Muscle of leg (tissue), 11 donors: ENCODE data around the gene SLC24A4. TPM values are rescaled to one million over a fixed set of nuclear protein-coding genes. Genes with fewer than 3 reads are reported as not detected.

Source experiments
- DNase-seq: peaks from one replicate; pipeline ENCODE4 v3.0.0; 2013
- H3K27ac ChIP-seq: one replicate; pipeline ENCODE4 v1.5.1; 2013; ENCODE audit warnings: mild to moderate bottlenecking, low read length, control low read depth
- H3K27me3 ChIP-seq: one replicate; pipeline ENCODE4 v1.6.1; 2013; ENCODE audit warnings: low read length; ENCODE audit not compliant: control insufficient read depth, insufficient read depth
- H3K36me3 ChIP-seq: one replicate; pipeline ENCODE4 v1.6.1; 2013; ENCODE audit warnings: low read length; ENCODE audit not compliant: control insufficient read depth, insufficient read depth
- H3K4me1 ChIP-seq: one replicate; pipeline ENCODE4 v1.6.1; 2013; ENCODE audit warnings: low read length; ENCODE audit not compliant: control insufficient read depth, insufficient read depth
- H3K4me3 ChIP-seq: one replicate; pipeline ENCODE4 v1.5.1; 2013; ENCODE audit warnings: low read length, control low read depth
- H3K9me3 ChIP-seq: replicated peaks from 2 replicates; pipeline ENCODE4 v1.6.1; 2013; ENCODE audit warnings: low read depth, low read length; ENCODE audit not compliant: control insufficient read depth
- WGBS: methylation state at CpG from one replicate; pipeline ENCODE4 v1.1.5; 2013; ENCODE audit warnings: missing lambda C conversion rate; ENCODE audit not compliant: insufficient coverage; 5-methylcytosine and 5-hydroxymethylcytosine counted together
- polyA plus RNA-seq, 8 donors: library from polyadenylated mRNA; unstranded; fragments of 120-200 nt; gene quantifications; one replicate each; pipeline versions ENCODE4 v1.2.1 to v1.2.3, GENCODE V29; 2013; ENCODE audit warnings: inconsistent platforms in 1 of 8, low replicate concordance in 1 of 8; ENCODE audit not compliant: insufficient read length in 8 of 8, insufficient read depth in 1 of 8
- total RNA-seq: library from RNA; stranded (reverse); fragments of 120-200 nt; gene quantifications from one replicate; pipeline ENCODE4 v1.2.4, GENCODE V29; 2013

Gene SLC24A4
- total and polyA plus RNA-seq, 9 donors, result 1.8 to 6.6 (median 2.9) TPM

DNA sequence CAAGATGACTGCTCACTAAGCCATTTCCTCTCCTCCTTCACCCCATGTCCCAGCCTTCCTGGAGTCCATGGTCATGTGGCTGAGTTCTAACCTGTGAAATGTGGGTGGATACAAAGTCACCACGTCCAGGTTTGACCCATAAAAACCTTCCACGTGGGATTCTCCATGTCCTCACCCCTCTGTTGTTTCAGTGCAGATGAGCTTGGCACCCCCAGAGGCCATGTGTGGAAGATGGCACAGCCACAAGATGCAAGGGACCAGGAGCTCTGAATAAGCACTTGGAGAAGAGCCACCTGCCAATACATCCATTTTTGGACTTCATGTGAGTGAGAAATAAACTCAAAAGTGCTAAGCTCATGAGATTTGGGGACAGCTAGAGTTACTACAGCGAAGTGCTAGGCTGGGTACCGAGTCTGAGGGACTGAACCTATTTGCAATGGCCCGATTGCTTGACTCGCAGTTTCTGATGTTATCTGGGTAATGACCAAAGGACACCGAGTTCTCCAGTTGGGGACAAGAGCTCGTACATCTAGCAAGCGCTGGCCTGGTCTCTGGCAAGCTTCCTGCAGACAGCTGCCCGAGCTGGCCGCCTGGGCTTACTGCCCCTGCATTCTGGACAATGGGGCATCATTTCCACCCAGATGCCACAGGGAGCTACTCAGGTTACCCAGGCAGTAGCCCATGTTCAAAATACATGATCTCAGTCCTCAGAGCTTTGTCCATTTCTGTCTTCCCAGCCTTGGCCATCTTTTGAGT is 7.7 kb upstream of the SLC24A4 start:
- H3K27me3 ChIP-seq, result peaks cover 13% of the 10 kb centered on the region
- 93% methylated on average over 9 of the region's 11 CpGs for WGBS
- no peak for DNase-seq
- no peaks in the 10 kb centered on the region for H3K36me3 ChIP-seq
- no peaks in the 10 kb centered on the region for H3K9me3 ChIP-seq
- no peak overlapping the region for H3K4me3 ChIP-seq
- no peak overlapping the region for H3K27ac ChIP-seq
- peaks cover 11% of the 10 kb centered on the region for H3K4me1 ChIP-seq

DNA sequence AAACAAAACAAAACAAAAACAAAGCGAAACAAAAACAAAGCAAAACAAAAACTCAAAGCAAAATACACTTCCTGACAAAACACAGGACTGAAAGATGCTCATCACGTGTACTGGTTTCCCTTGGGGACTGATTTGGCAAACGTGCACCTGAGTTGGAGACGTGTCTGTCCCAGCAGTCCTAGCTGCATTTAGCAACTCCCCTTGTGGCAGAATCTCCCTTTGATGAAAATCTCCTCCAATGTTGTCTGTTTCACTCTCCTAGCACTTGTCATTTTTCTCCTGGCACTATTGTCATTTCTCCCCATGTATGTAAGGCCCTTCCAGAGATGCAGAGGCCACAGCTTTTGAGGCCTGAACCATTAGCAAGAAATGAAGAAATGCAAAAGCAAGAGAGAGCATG is 6.8 kb upstream of the SLC24A4 start:
- Histone ChIP-seq H3K27me3 (peaks cover 21% of the 10 kb centered on the region), H3K4me1 (peaks cover 11% of the 10 kb centered on the region), H3K36me3 (no peaks in the 10 kb centered on the region), H3K4me3 (no peak overlapping the region), H3K27ac (no peak overlapping the region), H3K9me3 (no peaks in the 10 kb centered on the region)
- WGBS, result 2% methylated on average over 4 of the region's 4 CpGs
- peak; percentile 79 for DNase-seq

- H3K4me1 ChIP-seq, result peaks cover 11% of the 10 kb centered on the region
- H3K4me3 ChIP-seq, result no peak overlapping the region
- peaks cover 29% of the 10 kb centered on the region for H3K27me3 ChIP-seq
- no peaks in the 10 kb centered on the region for H3K9me3 ChIP-seq
- no CpG with 5 or more reads among the region's 6 CpGs for WGBS
- no peak overlapping the region for H3K27ac ChIP-seq
- no peak for DNase-seq
- H3K36me3 ChIP-seq, result no peaks in the 10 kb centered on the region
Observed at GRCh38 chr14:92316937-92317336, 6.0 kb upstream of the SLC24A4 start.

- Histone ChIP-seq H3K27ac (no peak overlapping the region), H3K27me3 (peaks cover 34% of the 10 kb centered on the region), H3K9me3 (no peaks in the 10 kb centered on the region), H3K36me3 (no peaks in the 10 kb centered on the region), H3K4me3 (no peak overlapping the region), H3K4me1 (peaks cover 13% of the 10 kb centered on the region)
- 81% methylated on average over 2 of the region's 5 CpGs for WGBS
- DNase-seq, result peak; percentile 45
Observed at GRCh38 chr14:92317511-92317910, 5.5 kb upstream of the SLC24A4 start.

- no peak overlapping the region for H3K4me3 ChIP-seq
- peaks cover 12% of the 10 kb centered on the region for H3K4me1 ChIP-seq
- peaks cover 69% of the 10 kb centered on the region for H3K27me3 ChIP-seq
- no peaks in the 10 kb centered on the region for H3K36me3 ChIP-seq
- whole genome bisulfite sequencing, result 60% methylated on average over 4 of the region's 6 CpGs
- no peak for DNase-seq
- H3K9me3 ChIP-seq, result no peaks in the 10 kb centered on the region
- no peak overlapping the region for H3K27ac ChIP-seq
Observed at GRCh38 chr14:92321701-92322100, 1.3 kb upstream of the SLC24A4 start.

GRCh38 chr14:92322516-92322915 is 449 bp upstream of the SLC24A4 start:
- peak overlapping the region; percentile 30 for H3K4me3 ChIP-seq
- peaks cover 11% of the 10 kb centered on the region for H3K4me1 ChIP-seq
- no peak for DNase-seq
- H3K9me3 ChIP-seq, result no peaks in the 10 kb centered on the region
- WGBS, result 12% methylated on average over 10 of the region's 23 CpGs
- peaks cover 76% of the 10 kb centered on the region for H3K27me3 ChIP-seq
- no peak overlapping the region for H3K27ac ChIP-seq
- no peaks in the 10 kb centered on the region for H3K36me3 ChIP-seq

- Histone ChIP-seq H3K4me1 (peaks cover 11% of the 10 kb centered on the region), H3K4me3 (peak overlapping the region; percentile 44), H3K27me3 (peaks cover 76% of the 10 kb centered on the region), H3K9me3 (no peaks in the 10 kb centered on the region), H3K36me3 (no peaks in the 10 kb centered on the region), H3K27ac (no peak overlapping the region)
- WGBS, result 4% methylated on average over 20 of the region's 42 CpGs
- DNase-seq, result no peak
Observed at GRCh38 chr14:92323916-92324818, 1.2 kb downstream of the SLC24A4 start.

- H3K36me3 ChIP-seq, result no peaks in the 10 kb centered on the region
- no peak for DNase-seq
- no peak overlapping the region for H3K4me3 ChIP-seq
- H3K4me1 ChIP-seq, result peaks cover 11% of the 10 kb centered on the region
- peaks cover 62% of the 10 kb centered on the region for H3K27me3 ChIP-seq
- H3K9me3 ChIP-seq, result no peaks in the 10 kb centered on the region
- H3K27ac ChIP-seq, result no peak overlapping the region
- 35% methylated on average over 4 of the region's 4 CpGs for WGBS
Observed at GRCh38 chr14:92325835-92326234, 2.9 kb downstream of the SLC24A4 start.

DNA sequence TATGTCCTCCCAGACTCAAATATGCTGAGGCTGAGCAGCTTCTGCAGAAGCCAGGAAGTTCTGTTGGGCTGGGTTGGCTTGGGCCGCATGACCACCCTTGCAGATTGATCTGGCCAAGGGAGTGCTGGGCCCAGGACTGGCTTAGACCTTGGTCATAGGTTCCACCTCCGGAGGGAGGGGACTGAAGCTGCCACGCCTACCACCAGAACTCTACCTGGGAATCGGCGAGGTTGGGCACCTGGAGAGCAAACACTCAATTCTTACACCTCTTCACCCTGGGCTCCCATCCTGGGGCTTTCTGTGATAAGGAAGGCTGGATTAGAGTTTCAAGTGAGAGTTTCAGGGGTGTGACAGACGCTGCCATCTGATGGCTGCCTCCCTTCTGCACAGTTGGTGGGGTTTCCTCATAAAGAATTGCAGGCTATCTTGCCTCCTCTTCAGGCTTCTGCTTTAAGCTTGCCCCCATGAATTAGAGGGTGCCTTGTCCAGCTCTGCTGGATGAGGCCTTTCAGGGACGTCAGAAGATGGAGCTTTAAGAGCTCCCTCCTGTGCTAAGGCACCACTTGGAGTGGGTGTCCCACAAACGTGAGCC is 5.8 kb downstream of the SLC24A4 start:
- Histone ChIP-seq H3K27me3 (peaks cover 37% of the 10 kb centered on the region), H3K4me1 (peaks cover 3% of the 10 kb centered on the region), H3K27ac (no peak overlapping the region), H3K4me3 (no peak overlapping the region), H3K36me3 (no peaks in the 10 kb centered on the region), H3K9me3 (no peaks in the 10 kb centered on the region)
- WGBS, result 61% methylated on average over 3 of the region's 8 CpGs
- DNase-seq, result no peak

GRCh38 chr14:92334050-92334449 is 11.1 kb downstream of the SLC24A4 start:
- no peaks in the 10 kb centered on the region for H3K9me3 ChIP-seq
- H3K27me3 ChIP-seq, result peaks cover 5% of the 10 kb centered on the region
- no CpG with 5 or more reads among the region's 4 CpGs for WGBS
- H3K36me3 ChIP-seq, result no peaks in the 10 kb centered on the region
- H3K4me3 ChIP-seq, result no peak overlapping the region
- H3K4me1 ChIP-seq, result no peaks in the 10 kb centered on the region
- DNase-seq, result no peak
- H3K27ac ChIP-seq, result no peak overlapping the region
